Stimulated activated CD8-positive, alpha-beta memory T cell treated with anti-CD3 and anti-CD28 coated beads, Interleukin-7, amount 100 ng/mL, for 24 hours (primary cell): ENCODE results near the gene TERC.
"Not testable (repeated sequence)": the region's sequence is repeated elsewhere in the genome, so short reads cannot be mapped to it uniquely, and the experiment has no call there.

Source experiments
- DNase-seq: peaks from one replicate; pipeline ENCODE4 v3.0.0-alpha.2; 2020; ENCODE audit warnings: low read depth

Gene TERC

GRCh38 chr3:169771497-169772304, 6.8 kb upstream of the TERC start:
- DNase-seq, result peak; percentile 15

- DNase-seq, result peak; percentile 28
These were observed 4.7 kb upstream of the TERC start, which contains the start of gene ACTRT3 for GRCh38 chr3:169769287-169770181. Gene ACTRT3 (minus strand): TSS chr3:169769561. CDS start chr3:169769520, 41 bp downstream.

GRCh38 chr3:169764312-169764881, 463 bp downstream of the TERC start:
- DNase-seq, result peak; percentile 26

- DNase-seq, result no peak
These were observed 4.4 kb downstream of the TERC start for GRCh38 chr3:169760479-169760878.

- no peak for DNase-seq
These were observed 5.6 kb downstream of the TERC start for GRCh38 chr3:169759256-169759655.

GRCh38 chr3:169758359-169758994, 6.4 kb downstream of the TERC start:
- no peak for DNase-seq

GRCh38 chr3:169755488-169755887, 9.4 kb downstream of the TERC start:
- no peak for DNase-seq

- DNase-seq, result no peak
These were observed 10.1 kb downstream of the TERC start for GRCh38 chr3:169754711-169755110.

GRCh38 chr3:169751875-169752274, 13.0 kb downstream of the TERC start:
- no peak for DNase-seq

- DNase-seq, result no peak
These were observed 14.2 kb downstream of the TERC start for GRCh38 chr3:169750665-169751064.

GRCh38 chr3:169748670-169749069, 16.2 kb downstream of the TERC start:
- no peak for DNase-seq

- DNase-seq, result no peak
These were observed 17.9 kb downstream of the TERC start for GRCh38 chr3:169746924-169747323.

- no peak for DNase-seq
These were observed 20.4 kb downstream of the TERC start for GRCh38 chr3:169744366-169745054.

- DNase-seq, result no peak
These were observed 25.8 kb downstream of the TERC start for GRCh38 chr3:169739067-169739466.

GRCh38 chr3:169731857-169732256, 33.0 kb downstream of the TERC start:
- DNase-seq, result not testable (repeated sequence)

- DNase-seq, result no peak
These were observed 42.1 kb downstream of the TERC start for GRCh38 chr3:169722724-169723123.

- DNase-seq, result not testable (repeated sequence)
These were observed 46.4 kb downstream of the TERC start for GRCh38 chr3:169718415-169718814.
